Liver (tissue), 3 donors: ENCODE measurements around the gene ABCA6.

Source experiments
- JUND ChIP-seq, 2 donors: IDR thresholded peaks; 2 replicates each; pipeline ENCODE4 v1.6.1; 2016; ENCODE audit warnings: antibody characterized with exemption in 2 of 2
- TF ChIP-seq, protein P1 (sequence below): IDR thresholded peaks from 2 replicates; pipeline ENCODE4 v1.6.1; 2016; ENCODE audit warnings: antibody characterized with exemption
- TF ChIP-seq, protein P2 (sequence below): fragments of 150-350 bp; IDR thresholded peaks from 2 replicates; pipeline ENCODE4 v1.5.1; 2017; ENCODE audit warnings: improper control_type of control experiment, low read depth, low read length; ENCODE audit not compliant: missing input control
- TF ChIP-seq, protein P3 (sequence below): IDR thresholded peaks from 2 replicates; pipeline ENCODE4 v1.6.1; 2016; ENCODE audit warnings: antibody characterized with exemption
- donor health status: healthy.
- donor health status: healthy.

DNA sequence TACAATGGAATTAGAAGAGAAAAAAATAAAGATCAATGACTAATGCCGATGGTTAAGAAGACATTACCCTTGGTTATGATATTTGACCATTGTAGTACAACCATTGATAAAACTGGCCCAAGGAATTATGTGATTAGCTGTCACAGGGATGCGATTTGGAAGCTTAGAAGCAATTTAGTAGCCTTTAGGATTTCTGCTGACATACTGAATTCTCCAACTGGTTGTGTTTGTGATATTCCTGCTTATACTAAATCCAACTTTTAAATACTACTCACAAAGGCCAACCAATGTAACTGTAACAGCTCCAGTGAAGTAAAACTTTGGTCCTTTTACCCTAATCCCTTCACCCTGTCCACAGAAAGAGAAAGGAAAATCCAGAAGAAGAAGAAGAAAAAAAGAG is 31.4 kb upstream of the ABCA6 start:
- TF ChIP-seq, protein P1, sequence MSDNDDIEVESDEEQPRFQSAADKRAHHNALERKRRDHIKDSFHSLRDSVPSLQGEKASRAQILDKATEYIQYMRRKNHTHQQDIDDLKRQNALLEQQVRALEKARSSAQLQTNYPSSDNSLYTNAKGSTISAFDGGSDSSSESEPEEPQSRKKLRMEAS, result no peak
- TF ChIP-seq, protein P2, sequence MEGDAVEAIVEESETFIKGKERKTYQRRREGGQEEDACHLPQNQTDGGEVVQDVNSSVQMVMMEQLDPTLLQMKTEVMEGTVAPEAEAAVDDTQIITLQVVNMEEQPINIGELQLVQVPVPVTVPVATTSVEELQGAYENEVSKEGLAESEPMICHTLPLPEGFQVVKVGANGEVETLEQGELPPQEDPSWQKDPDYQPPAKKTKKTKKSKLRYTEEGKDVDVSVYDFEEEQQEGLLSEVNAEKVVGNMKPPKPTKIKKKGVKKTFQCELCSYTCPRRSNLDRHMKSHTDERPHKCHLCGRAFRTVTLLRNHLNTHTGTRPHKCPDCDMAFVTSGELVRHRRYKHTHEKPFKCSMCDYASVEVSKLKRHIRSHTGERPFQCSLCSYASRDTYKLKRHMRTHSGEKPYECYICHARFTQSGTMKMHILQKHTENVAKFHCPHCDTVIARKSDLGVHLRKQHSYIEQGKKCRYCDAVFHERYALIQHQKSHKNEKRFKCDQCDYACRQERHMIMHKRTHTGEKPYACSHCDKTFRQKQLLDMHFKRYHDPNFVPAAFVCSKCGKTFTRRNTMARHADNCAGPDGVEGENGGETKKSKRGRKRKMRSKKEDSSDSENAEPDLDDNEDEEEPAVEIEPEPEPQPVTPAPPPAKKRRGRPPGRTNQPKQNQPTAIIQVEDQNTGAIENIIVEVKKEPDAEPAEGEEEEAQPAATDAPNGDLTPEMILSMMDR, result no peak
- no peak for TF ChIP-seq JUND (IDR thresholded peaks at IDR 0.05)
- TF ChIP-seq, protein P3, sequence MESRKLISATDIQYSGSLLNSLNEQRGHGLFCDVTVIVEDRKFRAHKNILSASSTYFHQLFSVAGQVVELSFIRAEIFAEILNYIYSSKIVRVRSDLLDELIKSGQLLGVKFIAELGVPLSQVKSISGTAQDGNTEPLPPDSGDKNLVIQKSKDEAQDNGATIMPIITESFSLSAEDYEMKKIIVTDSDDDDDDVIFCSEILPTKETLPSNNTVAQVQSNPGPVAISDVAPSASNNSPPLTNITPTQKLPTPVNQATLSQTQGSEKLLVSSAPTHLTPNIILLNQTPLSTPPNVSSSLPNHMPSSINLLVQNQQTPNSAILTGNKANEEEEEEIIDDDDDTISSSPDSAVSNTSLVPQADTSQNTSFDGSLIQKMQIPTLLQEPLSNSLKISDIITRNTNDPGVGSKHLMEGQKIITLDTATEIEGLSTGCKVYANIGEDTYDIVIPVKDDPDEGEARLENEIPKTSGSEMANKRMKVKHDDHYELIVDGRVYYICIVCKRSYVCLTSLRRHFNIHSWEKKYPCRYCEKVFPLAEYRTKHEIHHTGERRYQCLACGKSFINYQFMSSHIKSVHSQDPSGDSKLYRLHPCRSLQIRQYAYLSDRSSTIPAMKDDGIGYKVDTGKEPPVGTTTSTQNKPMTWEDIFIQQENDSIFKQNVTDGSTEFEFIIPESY, result no peak
